ENCODE data around the gene UNC13A. TPM values are rescaled to one million over a fixed set of nuclear protein-coding genes. Genes with fewer than 3 reads are reported as not detected.

UNC13A gene
- 0.03 and 0.05 TPM in 2 replicates for total RNA-seq (2014; rRNA removed; shearing (Covaris generic))

- no peak for DNase-seq (ENCODE audit: low spot score)
These were observed at the start of gene UNC13A for GRCh38 chr19:17687857-17688784. Gene UNC13A (minus strand): TSS chr19:17688354. CDS start chr19:17688199, 155 bp downstream.

- no peak for DNase-seq (ENCODE audit: low spot score)
These were observed 49.6 kb upstream of the UNC13A start for GRCh38 chr19:17737690-17738153.

GRCh38 chr19:17735410-17735809, 47.3 kb upstream of the UNC13A start:
- DNase-seq (ENCODE audit: low spot score), result no peak

GRCh38 chr19:17734146-17734545, 46.0 kb upstream of the UNC13A start:
- no peak for DNase-seq (ENCODE audit: low spot score)

GRCh38 chr19:17733127-17733526, 45.0 kb upstream of the UNC13A start:
- DNase-seq (ENCODE audit: low spot score), result no peak

- DNase-seq (ENCODE audit: low spot score), result no peak
These were observed 39.7 kb upstream of the UNC13A start for GRCh38 chr19:17727843-17728242.

GRCh38 chr19:17726964-17727773, 39.0 kb upstream of the UNC13A start:
- DNase-seq (ENCODE audit: low spot score), result no peak

- DNase-seq (ENCODE audit: low spot score), result no peak
These were observed 38.1 kb upstream of the UNC13A start for GRCh38 chr19:17726136-17726741.

GRCh38 chr19:17725422-17726078, 37.4 kb upstream of the UNC13A start:
- DNase-seq (ENCODE audit: low spot score), result no peak

GRCh38 chr19:17724655-17725054, 36.5 kb upstream of the UNC13A start:
- no peak for DNase-seq (ENCODE audit: low spot score)

GRCh38 chr19:17722655-17723240, 34.6 kb upstream of the UNC13A start:
- DNase-seq (ENCODE audit: low spot score), result no peak

GRCh38 chr19:17721821-17722220, 33.7 kb upstream of the UNC13A start:
- no peak for DNase-seq (ENCODE audit: low spot score)

- no peak for DNase-seq (ENCODE audit: low spot score)
These were observed 33.0 kb upstream of the UNC13A start for GRCh38 chr19:17721111-17721628.

- no peak for DNase-seq (ENCODE audit: low spot score)
These were observed 32.3 kb upstream of the UNC13A start for GRCh38 chr19:17720440-17720839.

- peak; percentile 7 for DNase-seq (ENCODE audit: low spot score)
These were observed 31.7 kb upstream of the UNC13A start for GRCh38 chr19:17719730-17720400.

GRCh38 chr19:17718947-17719711, 31.0 kb upstream of the UNC13A start, which contains the start of gene MAP1S:
Gene MAP1S (plus strand): TSS chr19:17719480. CDS start chr19:17719503, 23 bp downstream.
- DNase-seq (ENCODE audit: low spot score), result peak; percentile 33

GRCh38 chr19:17718550-17718946, 30.4 kb upstream of the UNC13A start:
- no peak for DNase-seq (ENCODE audit: low spot score)

- DNase-seq (ENCODE audit: low spot score), result no peak
These were observed 28.3 kb upstream of the UNC13A start for GRCh38 chr19:17716309-17716929.

GRCh38 chr19:17711851-17712250, 23.7 kb upstream of the UNC13A start:
- DNase-seq (ENCODE audit: low spot score), result no peak
